ENCODE results near the gene CAMK2A.
"Not testable (repeated sequence)": the region's sequence is repeated elsewhere in the genome, so short reads cannot be mapped to it uniquely, and the experiment has no call there.

Gene CAMK2A

GRCh38 chr5:150234576-150235499 is 54.7 kb downstream of the CAMK2A start:
- DNase-seq (ENCODE audit: low read depth): no peak

DNA sequence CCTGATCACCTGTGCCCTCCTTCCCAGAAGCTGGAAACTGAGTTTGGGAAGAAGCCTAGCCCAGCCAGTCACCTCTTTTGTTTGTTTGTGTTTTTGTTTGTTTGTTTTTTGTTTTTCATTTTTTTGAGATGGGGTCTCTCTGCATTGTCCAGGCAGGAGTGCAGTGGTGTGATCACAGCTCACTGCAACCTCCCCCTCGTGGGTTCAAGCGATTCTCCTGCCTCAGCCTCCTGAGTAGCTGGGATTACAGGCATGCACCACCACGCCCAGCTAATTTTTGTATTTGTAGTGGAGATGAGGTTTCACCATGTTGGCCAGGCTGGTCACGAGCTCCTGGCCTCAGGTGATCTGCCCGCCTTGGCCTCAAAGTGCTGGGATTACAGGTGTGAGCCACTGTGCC is 55.9 kb downstream of the CAMK2A start:
- not testable (repeated sequence) for DNase-seq (ENCODE audit: low read depth)

- DNase-seq (ENCODE audit: low read depth): no peak
Measured at GRCh38 chr5:150230842-150231241, 58.7 kb downstream of the CAMK2A start.

DNA sequence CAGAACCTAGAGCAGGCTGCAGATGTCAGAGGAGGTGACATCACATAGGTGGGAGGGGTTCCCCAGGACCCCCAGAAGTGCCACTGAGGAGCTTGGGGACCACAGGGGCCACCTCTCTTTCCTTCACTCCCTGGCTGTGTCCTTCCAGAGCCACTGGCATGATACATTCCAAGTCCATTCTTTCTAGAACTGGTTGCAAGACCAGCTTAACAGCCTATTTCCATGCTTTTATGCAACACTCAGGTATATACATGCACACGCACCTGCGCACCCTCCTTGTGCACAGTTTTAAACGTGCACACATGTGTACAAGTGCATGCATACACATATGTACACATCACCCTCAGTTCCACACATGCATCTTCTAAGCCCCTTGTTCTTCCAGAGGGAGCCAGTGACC is 60.0 kb downstream of the CAMK2A start:
- DNase-seq (ENCODE audit: low read depth): no peak

DNA sequence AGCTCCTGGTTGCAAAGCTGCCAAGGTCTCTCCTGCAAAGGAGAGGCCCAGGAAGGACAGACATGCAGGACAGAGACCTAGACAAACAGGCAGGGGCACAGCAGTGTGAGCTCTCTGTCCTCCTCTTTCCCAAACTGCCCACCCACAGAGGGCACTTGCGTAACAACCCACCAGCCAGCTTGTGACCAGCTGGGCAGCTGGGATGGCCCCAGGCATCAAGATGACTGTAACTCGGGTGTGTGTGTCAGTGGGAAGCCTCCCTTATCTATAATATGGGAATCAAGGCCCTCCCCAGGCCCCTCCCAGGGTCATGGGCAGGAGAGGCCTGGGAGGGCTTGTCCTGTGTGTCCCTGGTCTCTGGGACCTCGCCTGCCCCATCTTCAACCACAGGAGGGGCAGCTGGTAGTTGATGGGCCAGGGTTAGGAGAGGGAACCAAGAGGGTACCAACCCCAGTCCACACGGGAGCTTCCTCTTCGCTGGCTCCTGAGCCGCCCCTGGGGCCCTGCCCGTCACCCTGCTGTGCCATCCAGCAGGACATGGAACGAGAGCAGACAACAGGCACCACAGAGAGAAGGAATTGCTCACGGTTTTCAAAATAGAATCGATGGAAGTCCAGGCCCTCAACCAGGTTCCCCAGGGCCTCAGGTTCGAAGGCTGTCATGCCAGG is 61.8 kb downstream of the CAMK2A start:
- no peak for DNase-seq (ENCODE audit: low read depth)

DNA sequence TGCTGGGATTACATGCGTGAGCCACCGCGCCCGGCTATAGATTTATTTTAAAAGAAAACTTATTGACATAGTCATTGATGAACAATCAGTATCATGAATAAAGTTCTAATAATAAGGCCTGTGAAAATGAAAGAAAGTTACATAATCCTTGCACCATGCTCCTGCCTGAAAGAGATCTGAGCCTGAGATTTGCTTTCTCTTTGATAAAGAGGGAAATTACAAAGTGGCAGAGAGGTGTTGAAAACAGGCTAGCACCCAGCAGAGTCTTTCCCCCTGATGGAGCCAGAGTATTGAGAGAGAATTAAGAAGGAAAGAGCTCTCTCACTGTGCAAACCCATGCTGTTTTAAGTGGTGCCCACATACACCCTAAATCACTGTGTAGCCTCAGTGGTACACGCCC is 62.5 kb downstream of the CAMK2A start:
- DNase-seq (ENCODE audit: low read depth): no peak

DNA sequence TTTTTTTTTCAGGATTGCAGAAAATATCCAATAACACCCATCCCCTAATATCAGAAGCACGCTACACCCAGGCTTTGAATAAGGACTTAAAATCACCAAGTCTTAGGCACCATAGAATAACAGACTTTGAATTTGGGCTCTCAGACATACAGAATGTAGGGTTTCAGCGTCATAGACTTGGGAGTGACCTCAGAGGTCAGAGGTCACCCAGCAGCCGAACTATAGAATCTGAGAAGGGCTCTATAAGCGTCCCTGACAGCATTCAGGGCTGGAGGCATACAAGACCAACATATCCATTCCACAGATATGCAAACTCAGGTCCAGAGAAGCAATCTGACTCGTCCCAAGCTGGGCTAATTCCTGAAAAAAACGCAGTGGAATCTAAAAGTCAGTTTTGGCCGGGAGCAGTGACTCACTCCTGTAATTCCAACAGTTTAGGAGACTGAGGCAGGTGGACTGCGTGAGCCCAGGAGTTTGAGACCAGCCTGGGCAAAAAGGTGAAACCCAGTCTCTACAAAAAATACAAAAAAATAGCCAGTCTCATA is 65.0 kb downstream of the CAMK2A start:
- DNase-seq (ENCODE audit: low read depth): no peak

DNA sequence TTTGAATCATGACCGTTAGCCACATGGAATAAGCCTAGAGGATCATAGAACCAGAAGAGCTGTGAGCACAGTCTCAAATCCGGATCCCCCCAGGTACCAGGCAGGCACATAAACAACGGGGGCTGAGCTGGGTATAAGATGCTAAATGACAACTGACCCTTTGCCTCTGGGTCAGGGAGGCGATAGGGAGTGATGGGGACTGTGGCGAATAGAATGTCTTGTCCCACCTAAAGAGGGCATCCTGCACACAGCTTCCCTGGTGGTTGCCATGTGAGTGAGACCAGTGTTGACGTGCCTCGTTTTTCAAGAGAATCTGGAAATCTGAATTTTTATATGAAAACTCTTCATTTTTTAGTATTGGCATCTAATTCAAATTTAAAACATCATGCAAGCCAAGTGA is 66.1 kb downstream of the CAMK2A start:
- no peak for DNase-seq (ENCODE audit: low read depth)

GRCh38 chr5:150222906-150223305 is 66.7 kb downstream of the CAMK2A start:
- no peak for DNase-seq (ENCODE audit: low read depth)

- no peak for DNase-seq (ENCODE audit: low read depth)
Measured at GRCh38 chr5:150221471-150221870, 68.1 kb downstream of the CAMK2A start.

GRCh38 chr5:150219861-150220260 is 69.7 kb downstream of the CAMK2A start:
- no peak for DNase-seq (ENCODE audit: low read depth)

DNA sequence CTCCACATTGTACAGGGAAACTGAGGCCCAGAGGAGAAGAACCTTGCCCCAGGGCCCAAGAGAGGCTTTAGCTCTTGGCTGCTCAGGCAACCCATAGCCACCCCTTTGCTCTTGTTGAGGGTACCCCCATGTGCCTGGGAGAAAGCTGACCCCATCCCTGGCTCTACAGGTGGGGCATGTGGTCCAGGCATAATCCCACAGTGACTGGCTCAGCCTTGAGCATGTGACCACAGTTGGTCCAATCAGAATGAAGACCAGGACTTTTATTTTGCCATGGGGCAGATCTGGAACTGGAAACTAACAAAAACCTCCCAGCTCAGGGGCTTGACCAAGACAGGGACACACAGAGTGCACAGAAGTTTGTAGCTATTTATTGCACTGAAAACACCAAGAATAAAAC is 70.4 kb downstream of the CAMK2A start:
- no peak for DNase-seq (ENCODE audit: low read depth)

DNA sequence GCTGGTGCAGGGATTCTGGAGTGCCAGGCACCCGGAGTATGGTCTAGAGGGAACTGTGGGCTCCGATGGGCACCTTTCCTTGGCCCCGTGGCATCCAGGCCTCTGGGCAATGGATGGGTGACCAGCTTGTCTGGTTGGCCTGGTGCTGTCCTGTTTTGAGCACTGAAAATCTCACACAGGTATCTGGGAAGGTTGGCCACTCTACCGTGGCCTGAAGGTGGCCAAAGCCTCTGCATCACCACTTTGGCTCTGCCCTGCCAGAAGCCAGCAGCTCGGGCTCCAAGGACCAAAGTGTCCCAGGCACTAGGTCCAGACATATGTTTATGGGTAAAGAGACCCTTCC is 70.9 kb downstream of the CAMK2A start:
- no peak for DNase-seq (ENCODE audit: low read depth)

GRCh38 chr5:150217873-150218692 is 71.5 kb downstream of the CAMK2A start:
- DNase-seq (ENCODE audit: low read depth): peak; percentile 54

- DNase-seq (ENCODE audit: low read depth): no peak
Measured at GRCh38 chr5:150217038-150217437, 72.5 kb downstream of the CAMK2A start.

DNA sequence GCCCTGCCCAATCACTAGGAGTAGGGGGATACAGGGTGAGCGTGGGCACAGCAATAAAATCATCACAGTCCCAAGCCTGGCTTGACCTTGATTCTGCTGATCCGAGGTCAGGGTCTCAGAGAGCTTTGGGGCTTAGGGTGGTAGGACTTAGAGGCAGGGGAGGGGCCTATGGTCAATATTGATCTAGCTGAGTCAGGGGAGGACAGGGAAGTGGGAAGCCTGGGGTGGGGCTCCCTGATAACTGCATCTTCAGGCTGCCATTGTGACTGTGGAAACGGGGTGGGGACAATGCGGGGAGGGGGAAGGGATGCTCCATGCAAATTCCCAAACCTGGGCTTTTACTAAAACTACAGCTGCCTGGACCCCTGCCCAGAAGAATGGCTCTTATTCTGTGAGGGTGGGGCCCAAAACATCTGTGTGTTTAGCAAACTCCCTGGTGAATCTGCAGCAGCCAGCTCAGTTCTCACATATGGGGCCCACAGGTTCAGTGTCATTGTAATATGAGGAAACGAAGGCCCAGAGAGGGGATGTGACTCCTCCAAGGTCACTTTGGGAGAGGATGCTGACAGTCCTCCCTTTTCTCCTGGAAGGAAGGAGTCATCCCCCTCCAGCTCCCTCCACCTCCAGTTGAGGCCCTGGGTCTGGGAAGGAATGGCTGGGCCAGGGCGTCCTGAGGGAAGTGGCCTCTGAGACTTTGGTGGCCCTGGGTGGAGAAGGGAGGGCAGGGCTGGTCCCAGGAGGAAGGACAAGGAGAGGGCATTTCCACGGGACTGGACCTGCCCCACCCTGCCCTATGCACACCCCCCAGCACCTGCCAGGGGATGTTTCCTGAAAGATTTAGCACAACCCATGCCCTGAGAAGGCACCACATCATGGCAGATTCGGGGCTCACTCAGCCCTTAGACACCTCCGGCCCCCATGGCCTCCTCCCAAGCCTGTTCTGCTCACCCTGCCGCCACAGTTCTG is 73.3 kb downstream of the CAMK2A start:
- no peak for DNase-seq (ENCODE audit: low read depth)

DNA sequence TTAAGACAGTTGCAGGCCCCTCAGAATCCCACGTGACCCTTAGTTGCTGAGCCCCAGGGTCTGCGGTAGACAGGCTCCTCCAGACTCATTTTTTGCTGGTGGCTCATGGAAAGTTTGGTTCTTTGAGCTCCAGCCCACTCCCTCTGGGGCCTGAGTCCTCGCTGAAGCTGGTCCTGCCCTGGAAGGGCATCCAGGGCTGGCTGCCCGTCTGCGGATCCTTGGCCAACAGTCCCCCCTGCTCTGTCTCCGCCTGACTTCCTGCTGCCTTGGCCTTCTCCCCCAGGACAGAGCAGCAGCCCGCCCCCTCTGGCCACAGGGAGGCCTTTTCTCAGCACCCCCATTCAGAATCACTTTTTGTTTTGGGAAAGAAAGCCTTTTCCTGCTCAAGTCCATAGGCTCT is 75.3 kb downstream of the CAMK2A start:
- no peak for DNase-seq (ENCODE audit: low read depth)

DNA sequence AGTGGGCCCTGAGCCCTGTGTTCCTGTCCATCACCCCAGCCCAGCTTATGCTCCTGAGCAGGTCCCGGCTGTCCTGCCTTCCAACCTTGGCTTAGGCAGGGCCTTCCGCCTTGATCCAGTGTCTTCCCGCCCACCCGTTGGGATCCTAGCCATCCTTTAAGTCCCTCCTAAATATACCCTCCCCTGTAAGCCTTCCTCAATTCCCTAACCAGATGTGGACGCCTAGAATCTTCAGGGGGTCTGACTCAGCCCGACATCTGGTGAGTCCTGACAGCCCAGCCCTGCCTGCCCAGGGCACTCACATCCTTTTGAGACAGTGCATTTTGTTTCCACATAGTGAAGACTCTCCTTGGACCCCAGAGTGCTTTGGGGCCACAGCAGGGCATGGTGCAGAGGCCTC is 76.0 kb downstream of the CAMK2A start:
- DNase-seq (ENCODE audit: low read depth): no peak

DNA sequence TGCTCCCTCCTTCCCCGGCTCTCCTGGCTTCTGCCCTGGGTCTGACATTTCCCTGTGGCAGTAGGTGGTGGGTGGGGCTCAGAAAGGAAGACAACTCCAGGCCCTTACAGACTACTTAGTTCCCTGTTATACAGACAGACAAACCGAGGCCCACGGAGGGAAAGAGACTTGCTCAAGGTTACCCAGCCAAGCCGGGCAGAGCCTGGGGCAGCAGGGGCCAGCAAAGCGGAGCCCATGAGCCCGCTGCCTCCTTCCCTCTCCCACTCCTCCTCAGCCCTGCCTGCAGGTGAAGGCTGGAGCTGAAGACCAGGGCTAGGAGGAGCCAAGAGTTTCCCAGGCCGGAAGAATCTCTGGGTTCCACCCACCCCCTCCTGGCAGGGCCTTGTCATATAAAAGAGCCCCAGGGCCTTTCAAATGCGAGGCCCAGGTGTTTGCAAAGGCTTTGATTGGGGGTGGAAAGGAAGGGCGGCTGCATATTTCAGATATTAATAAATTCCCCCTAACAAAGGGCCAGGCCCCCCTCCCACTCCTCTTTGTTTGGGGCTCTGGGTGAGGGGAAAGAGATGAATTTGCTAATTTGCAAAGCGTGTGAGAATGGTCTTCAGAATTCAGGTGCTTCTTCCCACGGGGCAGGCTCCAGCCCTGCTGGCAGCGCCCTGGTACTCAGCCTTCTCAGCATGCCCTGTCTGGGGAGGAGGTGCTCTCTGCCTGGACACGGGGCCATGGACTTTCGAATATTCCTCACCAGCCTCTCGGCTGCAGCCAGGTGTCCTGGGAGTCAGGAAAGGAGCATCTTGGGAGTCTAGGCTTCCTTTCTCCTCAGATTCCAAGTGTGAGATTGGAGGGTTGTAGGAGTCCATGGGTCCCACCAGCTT is 78.2 kb downstream of the CAMK2A start:
- no peak for DNase-seq (ENCODE audit: low read depth)

DNA sequence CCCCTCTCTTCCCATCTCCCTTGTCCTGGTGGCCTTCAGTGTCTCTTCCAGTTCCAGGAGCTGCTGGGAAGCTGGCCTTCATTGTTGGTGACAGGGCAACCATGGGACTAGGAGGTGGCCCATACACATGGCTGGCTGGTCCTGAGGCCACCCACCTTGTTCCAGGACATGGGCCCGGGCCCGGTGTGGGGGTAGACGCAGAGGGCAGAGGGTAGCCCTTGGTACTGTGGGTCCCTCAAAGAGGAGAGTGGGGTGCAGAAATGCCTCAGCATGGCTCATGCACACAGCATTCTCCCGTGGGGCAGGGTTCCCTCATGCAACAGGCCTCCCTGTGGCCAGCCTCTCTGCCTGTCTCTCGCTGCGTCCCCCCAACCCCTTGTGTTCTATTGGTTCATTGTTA is 78.9 kb downstream of the CAMK2A start:
- no peak for DNase-seq (ENCODE audit: low read depth)

Measured in stimulated activated CD8-positive, alpha-beta memory T cell treated with anti-CD3 and anti-CD28 coated beads, Interleukin-12 subunit alpha, Interleukin-12 subunit beta, amount 100 ng/mL, for 4 hours (primary cell).